ENCODE measurements around the gene KPTN.

Gene KPTN

DNA sequence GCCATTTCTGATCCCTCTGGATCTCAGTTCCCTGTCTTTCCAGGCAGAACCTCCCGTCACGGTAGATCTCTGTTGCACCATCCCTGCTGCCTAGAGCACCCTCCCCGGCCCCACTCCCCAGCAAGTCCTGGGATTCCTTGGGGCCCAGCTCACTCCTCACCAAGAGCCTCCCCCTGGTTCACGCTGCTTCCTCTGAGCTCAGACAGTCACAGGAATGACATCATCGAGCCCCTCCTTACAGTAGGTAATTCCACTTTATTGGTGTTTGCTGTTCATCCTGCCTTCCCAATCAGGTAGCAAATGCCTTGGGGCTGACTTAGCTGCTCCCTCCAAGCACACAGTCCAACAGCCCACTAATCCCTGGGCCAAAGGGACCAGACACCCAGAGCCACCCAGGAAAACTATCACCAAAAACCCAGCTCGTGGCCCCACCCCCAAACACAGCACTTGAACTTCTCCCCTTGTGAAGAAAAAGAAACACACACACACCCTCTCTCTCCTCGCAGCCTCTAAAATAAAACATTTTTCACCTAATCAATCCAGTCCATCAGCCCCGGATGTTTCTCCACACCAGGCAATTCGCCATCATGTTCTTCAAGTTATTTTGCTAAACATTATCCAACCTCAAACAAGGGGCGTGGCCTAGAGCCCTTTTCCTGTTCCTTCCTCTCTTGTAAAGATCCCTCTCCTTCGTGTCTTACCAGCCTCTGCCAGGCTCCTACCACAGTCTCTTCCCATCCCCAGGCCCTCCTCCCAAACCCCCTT lies 28.3 kb upstream of the KPTN start:
- peaks cover 53% of the 10 kb centered on the region for H3K4me1 Mint-ChIP-seq (ENCODE audit: low read depth)
- no peaks in the 10 kb centered on the region for H3K27me3 Mint-ChIP-seq (ENCODE audit: low read depth)
- no peaks in the 10 kb centered on the region for H3K9me3 Mint-ChIP-seq
- peak overlapping the region; percentile 97 for H3K27ac Mint-ChIP-seq
- peak overlapping the region; percentile 98 for H3K4me3 Mint-ChIP-seq
- peaks cover 12% of the 10 kb centered on the region for H3K36me3 Mint-ChIP-seq (ENCODE audit: low read depth)

DNA sequence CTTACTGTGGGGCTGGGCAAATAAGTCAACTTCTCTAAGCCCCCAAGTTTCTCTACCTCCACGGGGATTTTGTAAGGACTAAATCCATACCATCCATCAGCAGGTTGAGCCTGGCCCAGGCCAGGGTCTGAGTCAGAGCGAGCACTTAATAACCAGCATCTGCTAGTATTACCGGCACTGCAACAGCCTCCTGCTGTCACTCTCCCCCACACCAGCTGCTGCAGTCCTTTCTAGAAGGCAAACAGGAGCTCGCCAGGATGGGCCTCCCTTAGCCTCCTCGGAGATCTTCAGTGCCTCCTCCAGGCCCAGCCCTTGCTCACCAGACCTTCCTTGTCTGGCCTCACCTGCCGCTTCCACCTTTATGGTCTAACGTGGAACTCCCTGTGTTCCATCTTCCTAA lies 27.7 kb upstream of the KPTN start:
- Mint-ChIP-seq H3K4me1 (ENCODE audit: low read depth) (peaks cover 46% of the 10 kb centered on the region), H3K27me3 (ENCODE audit: low read depth) (no peaks in the 10 kb centered on the region), H3K27ac (peak overlapping the region; percentile 97)

GRCh38 chr19:47511128-47511517 lies 27.1 kb upstream of the KPTN start:
- Mint-ChIP-seq H3K4me3 (no peak overlapping the region), H3K4me1 (ENCODE audit: low read depth) (peaks cover 40% of the 10 kb centered on the region), H3K27me3 (ENCODE audit: low read depth) (no peaks in the 10 kb centered on the region), H3K9me3 (no peaks in the 10 kb centered on the region), H3K36me3 (ENCODE audit: low read depth) (peaks cover 12% of the 10 kb centered on the region), H3K27ac (no peak overlapping the region)

More for the DNA sequence above, 27.7 kb upstream of the KPTN start:
- Mint-ChIP-seq H3K9me3 (no peaks in the 10 kb centered on the region), H3K36me3 (ENCODE audit: low read depth) (peaks cover 12% of the 10 kb centered on the region), H3K4me3 (no peak overlapping the region)

DNA sequence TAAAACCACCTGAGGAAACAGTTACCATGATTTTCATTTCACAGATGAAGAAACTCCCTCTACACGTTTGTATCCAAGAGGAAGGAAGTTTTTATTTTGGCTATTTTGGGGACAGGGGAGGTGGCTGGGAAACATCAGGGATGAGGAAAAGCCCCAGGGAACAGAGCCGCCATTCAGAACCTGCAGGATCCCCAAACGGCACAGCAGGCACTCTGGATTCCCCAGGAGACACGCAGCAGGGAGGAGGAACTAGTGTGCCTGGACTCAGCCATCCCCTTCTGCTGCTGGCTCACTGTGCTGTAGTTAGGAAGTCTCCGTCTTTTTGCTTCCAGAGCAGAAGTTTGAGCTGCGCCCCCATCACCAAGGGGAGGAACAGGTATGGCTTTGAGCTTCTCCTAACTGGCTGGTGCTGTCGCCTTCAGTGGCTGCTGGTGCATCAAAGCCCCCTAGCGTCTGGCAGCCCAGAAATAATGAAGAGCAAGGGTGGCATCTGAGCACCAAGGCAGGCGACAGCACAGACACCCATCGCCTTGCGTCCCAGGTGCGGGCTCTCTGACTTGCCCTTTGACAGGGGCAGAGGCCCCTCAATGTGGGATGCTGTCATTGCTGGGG lies 26.6 kb upstream of the KPTN start:
- no peak overlapping the region for H3K4me3 Mint-ChIP-seq
- H3K36me3 Mint-ChIP-seq (ENCODE audit: low read depth) = peaks cover 12% of the 10 kb centered on the region
- peaks cover 36% of the 10 kb centered on the region for H3K4me1 Mint-ChIP-seq (ENCODE audit: low read depth)
- no peaks in the 10 kb centered on the region for H3K9me3 Mint-ChIP-seq
- H3K27ac Mint-ChIP-seq = no peak overlapping the region
- no peaks in the 10 kb centered on the region for H3K27me3 Mint-ChIP-seq (ENCODE audit: low read depth)

DNA sequence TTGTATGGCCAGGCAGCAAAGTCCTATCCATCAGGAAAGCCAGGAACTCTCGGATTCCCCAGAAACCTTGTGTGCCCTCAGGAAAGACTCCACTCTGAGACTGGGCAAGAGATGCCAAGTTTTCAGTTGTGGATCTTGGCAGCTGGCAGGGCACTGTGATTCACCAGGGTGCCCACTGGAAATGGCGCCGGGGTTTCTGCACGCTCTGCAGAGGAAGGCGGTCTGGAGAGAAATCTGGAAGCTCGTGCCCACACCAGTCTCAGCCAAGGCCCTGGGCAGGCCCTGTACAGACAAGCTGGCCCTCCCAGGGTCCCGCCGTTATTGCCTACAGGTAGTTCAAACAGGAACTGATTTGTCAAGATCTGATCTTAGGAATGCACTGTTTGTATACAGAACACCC lies 26.0 kb upstream of the KPTN start:
- no peak overlapping the region for H3K4me3 Mint-ChIP-seq
- no peaks in the 10 kb centered on the region for H3K27me3 Mint-ChIP-seq (ENCODE audit: low read depth)
- H3K4me1 Mint-ChIP-seq (ENCODE audit: low read depth) = peaks cover 34% of the 10 kb centered on the region
- H3K9me3 Mint-ChIP-seq = no peaks in the 10 kb centered on the region
- peaks cover 12% of the 10 kb centered on the region for H3K36me3 Mint-ChIP-seq (ENCODE audit: low read depth)
- no peak overlapping the region for H3K27ac Mint-ChIP-seq

DNA sequence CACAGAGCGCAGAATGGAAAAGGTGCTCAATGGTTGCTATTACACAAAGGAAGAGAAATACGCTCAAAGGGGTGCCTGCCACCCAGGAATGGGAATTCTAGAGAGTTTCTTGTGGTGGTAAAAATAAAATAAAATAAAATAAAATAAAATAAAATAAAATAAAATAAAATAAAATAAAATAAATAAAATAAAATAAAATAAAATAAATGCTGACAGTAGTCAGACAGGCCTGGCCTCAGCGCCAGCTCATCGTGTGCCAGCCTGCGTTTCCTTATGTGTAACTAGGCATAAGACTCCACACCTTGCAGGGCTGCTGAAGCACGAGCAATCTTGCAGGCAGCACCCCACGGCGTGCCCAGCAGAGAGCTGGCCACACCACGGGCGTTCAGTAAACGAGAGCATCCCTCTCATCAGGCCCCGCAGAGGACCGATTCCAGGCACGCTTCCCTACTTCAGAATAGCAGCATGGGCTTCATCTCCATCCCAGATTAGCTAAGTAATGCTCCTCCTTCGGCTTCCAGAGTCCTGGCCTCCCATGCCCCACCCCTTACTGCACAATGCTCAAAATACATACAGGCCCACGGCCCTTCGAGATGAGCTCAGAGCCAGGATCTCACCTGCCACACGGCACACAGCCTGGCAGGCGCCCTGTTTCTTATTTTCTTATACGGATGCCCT lies 25.3 kb upstream of the KPTN start:
- Mint-ChIP-seq H3K27me3 (ENCODE audit: low read depth) (no peaks in the 10 kb centered on the region), H3K4me1 (ENCODE audit: low read depth) (peaks cover 31% of the 10 kb centered on the region)

GRCh38 chr19:47508721-47509120 lies 24.7 kb upstream of the KPTN start:
- H3K27ac Mint-ChIP-seq = no peak overlapping the region
- peaks cover 8% of the 10 kb centered on the region for H3K36me3 Mint-ChIP-seq (ENCODE audit: low read depth)
- no peaks in the 10 kb centered on the region for H3K27me3 Mint-ChIP-seq (ENCODE audit: low read depth)
- H3K4me1 Mint-ChIP-seq (ENCODE audit: low read depth) = peaks cover 27% of the 10 kb centered on the region
- no peaks in the 10 kb centered on the region for H3K9me3 Mint-ChIP-seq
- no peak overlapping the region for H3K4me3 Mint-ChIP-seq

More for the DNA sequence above, 25.3 kb upstream of the KPTN start:
- Mint-ChIP-seq H3K36me3 (ENCODE audit: low read depth) (peaks cover 8% of the 10 kb centered on the region), H3K4me3 (no peak overlapping the region), H3K9me3 (no peaks in the 10 kb centered on the region), H3K27ac (no peak overlapping the region)

DNA sequence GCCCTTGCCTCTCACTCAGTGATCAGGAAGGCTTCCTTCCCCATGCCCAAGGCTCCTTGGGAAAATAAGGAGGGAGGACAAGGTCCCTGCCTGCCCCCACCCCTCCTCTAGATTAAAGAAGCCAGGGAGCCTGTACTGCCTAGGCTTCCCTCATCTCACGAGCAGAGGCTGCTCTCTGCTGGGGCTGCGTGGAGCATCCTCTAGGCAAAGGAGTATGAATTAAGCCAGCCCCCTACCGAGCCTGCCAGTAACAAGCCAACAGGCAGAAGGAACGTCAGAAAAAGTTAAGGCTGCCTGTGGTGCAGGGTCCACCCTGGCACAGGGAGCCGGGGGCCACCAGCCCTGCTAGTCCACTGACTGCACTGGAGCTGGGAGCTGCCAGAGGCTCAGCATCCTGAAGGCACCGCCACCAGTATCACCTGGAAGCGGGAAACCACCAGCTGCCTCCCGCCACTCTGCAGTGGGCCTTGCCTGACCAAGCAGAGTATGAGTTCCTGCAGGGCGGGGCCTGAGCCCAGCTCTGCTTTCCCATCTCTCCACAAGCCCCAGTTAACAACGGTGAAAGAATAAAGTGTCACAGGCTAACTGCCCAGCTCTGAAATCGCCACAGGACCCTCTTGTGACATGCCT lies 24.0 kb upstream of the KPTN start:
- H3K27ac Mint-ChIP-seq = no peak overlapping the region

GRCh38 chr19:47507012-47507411 lies 23.0 kb upstream of the KPTN start:
- peaks cover 10% of the 10 kb centered on the region for H3K4me1 Mint-ChIP-seq (ENCODE audit: low read depth)
- H3K36me3 Mint-ChIP-seq (ENCODE audit: low read depth) = peaks cover 7% of the 10 kb centered on the region
- H3K27ac Mint-ChIP-seq = no peak overlapping the region
- no peaks in the 10 kb centered on the region for H3K9me3 Mint-ChIP-seq
- H3K4me3 Mint-ChIP-seq = no peak overlapping the region
- H3K27me3 Mint-ChIP-seq (ENCODE audit: low read depth) = no peaks in the 10 kb centered on the region

More for the DNA sequence above, 24.0 kb upstream of the KPTN start:
- Mint-ChIP-seq H3K27me3 (ENCODE audit: low read depth) (no peaks in the 10 kb centered on the region), H3K36me3 (ENCODE audit: low read depth) (peaks cover 9% of the 10 kb centered on the region), H3K4me1 (ENCODE audit: low read depth) (peaks cover 20% of the 10 kb centered on the region), H3K9me3 (no peaks in the 10 kb centered on the region), H3K4me3 (no peak overlapping the region)

DNA sequence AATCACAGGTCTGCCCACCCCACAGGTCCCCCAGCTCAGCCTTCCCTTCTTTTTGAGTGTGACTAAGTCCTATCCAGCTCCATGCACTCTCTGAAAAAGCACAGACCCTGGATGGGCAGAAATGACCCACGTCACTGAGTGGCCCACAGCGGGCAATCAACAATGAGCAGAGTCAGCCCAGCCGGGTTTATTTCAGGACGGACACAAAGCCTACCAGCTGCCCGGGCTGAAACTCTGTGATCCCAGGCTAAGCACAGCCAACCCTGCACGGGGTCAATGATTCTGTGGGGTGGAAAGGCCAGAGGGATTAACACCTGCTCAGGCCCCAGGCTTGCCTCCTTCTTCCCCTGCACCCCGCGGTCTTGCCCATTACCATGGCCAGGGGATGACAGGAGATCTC lies 22.4 kb upstream of the KPTN start:
- Mint-ChIP-seq H3K4me1 (ENCODE audit: low read depth) (peaks cover 5% of the 10 kb centered on the region), H3K4me3 (no peak overlapping the region), H3K27ac (no peak overlapping the region), H3K36me3 (ENCODE audit: low read depth) (peaks cover 10% of the 10 kb centered on the region), H3K27me3 (ENCODE audit: low read depth) (no peaks in the 10 kb centered on the region), H3K9me3 (no peaks in the 10 kb centered on the region)

- no peak overlapping the region for H3K4me3 Mint-ChIP-seq
- peaks cover 10% of the 10 kb centered on the region for H3K36me3 Mint-ChIP-seq (ENCODE audit: low read depth)
- peaks cover 2% of the 10 kb centered on the region for H3K4me1 Mint-ChIP-seq (ENCODE audit: low read depth)
- no peak overlapping the region for H3K27ac Mint-ChIP-seq
- no peaks in the 10 kb centered on the region for H3K27me3 Mint-ChIP-seq (ENCODE audit: low read depth)
- no peaks in the 10 kb centered on the region for H3K9me3 Mint-ChIP-seq
Observed at GRCh38 chr19:47505506-47505905, 21.5 kb upstream of the KPTN start.

DNA sequence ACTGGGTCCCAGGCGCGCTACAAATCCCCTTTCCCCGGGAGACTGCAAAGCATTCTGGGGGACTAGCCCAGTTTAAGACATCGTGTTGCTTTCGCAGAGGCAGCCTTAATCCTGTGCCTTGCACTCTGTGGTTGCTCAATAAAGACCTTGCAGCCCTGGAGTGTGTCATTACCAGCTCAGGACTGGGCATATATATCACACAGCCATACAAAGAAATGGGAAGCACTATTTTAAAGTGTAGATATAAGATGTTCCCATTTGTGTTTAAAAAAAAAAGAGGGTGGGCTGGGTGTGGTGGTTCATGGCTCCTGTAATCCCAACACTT lies 19.8 kb upstream of the KPTN start:
- H3K4me3 Mint-ChIP-seq = no peak overlapping the region
- no peaks in the 10 kb centered on the region for H3K4me1 Mint-ChIP-seq (ENCODE audit: low read depth)
- no peaks in the 10 kb centered on the region for H3K9me3 Mint-ChIP-seq
- no peak overlapping the region for H3K27ac Mint-ChIP-seq
- peaks cover 8% of the 10 kb centered on the region for H3K36me3 Mint-ChIP-seq (ENCODE audit: low read depth)
- no peaks in the 10 kb centered on the region for H3K27me3 Mint-ChIP-seq (ENCODE audit: low read depth)

DNA sequence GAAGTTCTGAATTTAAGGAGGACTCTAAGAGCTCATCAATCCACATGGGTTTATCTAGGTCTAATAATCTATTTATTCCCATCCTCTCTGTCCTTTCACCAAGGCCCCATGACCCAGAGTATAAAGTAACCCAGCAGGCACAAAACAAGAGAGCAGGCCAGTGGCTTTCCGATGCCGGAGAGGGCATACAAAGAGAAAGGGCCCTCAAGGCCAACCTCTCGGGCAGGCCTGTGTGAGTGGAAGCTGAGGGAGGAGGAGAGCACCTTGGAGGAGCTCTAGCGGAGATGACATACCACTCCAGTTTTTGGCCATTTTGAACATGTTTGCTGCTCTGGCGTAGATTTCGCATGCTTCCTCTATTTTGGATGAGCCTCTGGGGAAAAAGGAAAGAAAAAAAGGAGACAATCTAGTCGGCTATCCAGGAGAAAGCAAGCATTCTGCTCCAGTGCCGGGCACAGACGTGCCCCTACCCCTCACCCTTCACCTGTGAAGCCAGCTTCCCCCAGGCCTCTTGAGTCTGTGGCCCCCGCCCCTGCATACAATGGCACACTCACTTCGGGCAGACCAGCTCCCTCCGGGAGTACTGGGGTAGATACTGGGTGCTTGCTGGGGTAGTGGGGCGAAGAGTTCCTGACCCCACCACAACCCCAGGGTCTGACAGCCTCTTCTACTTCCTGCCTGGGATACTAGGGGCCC lies 19.3 kb upstream of the KPTN start:
- Mint-ChIP-seq H3K36me3 (ENCODE audit: low read depth) (peaks cover 8% of the 10 kb centered on the region), H3K27me3 (ENCODE audit: low read depth) (no peaks in the 10 kb centered on the region), H3K4me1 (ENCODE audit: low read depth) (no peaks in the 10 kb centered on the region), H3K4me3 (no peak overlapping the region), H3K27ac (no peak overlapping the region), H3K9me3 (no peaks in the 10 kb centered on the region)

Data from T-helper 1 cell treated with Interleukin-12 subunit alpha and Interleukin-12 subunit beta and Interleukin-4 antibody, amounts not matched to agents 30 μg/mL and 1 μg/mL, for 36 hours (primary cell).